SJCRH30 (cell line): ENCODE results near the gene BCAS3. TPM values are rescaled to one million over a fixed set of nuclear protein-coding genes. Genes with fewer than 3 reads are reported as not detected.
"Not testable (repeated sequence)": the region's sequence is repeated elsewhere in the genome, so short reads cannot be mapped to it uniquely, and the experiment has no call there.

Source experiments
- DNase-seq, 2 experiments: peaks; one replicate each; pipeline ENCODE4 v3.0.0-alpha.2; 2015 to 2020
- H3K27ac ChIP-seq: fragments of 250-450 bp; sonication (Bioruptor Pico); 2 replicates; pipeline ENCODE4 v1.5.1; 2020; ENCODE audit warnings: mild to moderate bottlenecking, moderate library complexity
- H3K27me3 ChIP-seq: fragments of 250-450 bp; sonication (Bioruptor Pico); 2 replicates; pipeline ENCODE4 v1.5.1; 2020; ENCODE audit warnings: mild to moderate bottlenecking, moderate library complexity
- H3K36me3 ChIP-seq: fragments of 250-450 bp; sonication (Bioruptor Pico); 2 replicates; pipeline ENCODE4 v1.5.1; 2020; ENCODE audit warnings: mild to moderate bottlenecking, moderate library complexity
- H3K4me1 ChIP-seq: fragments of 250-450 bp; sonication (Bioruptor Pico); 2 replicates; pipeline ENCODE4 v1.5.1; 2020; ENCODE audit warnings: mild to moderate bottlenecking, moderate library complexity
- H3K4me3 ChIP-seq: fragments of 250-450 bp; sonication (Bioruptor Pico); 2 replicates; pipeline ENCODE4 v1.5.1; 2020; ENCODE audit warnings: mild to moderate bottlenecking, moderate library complexity
- H3K9me3 ChIP-seq: fragments of 250-450 bp; sonication (Bioruptor Pico); replicated peaks from 2 replicates; pipeline ENCODE4 v1.5.1; 2020; ENCODE audit warnings: mild to moderate bottlenecking, moderate library complexity
- total RNA-seq: library from RNA; depleted of rRNA; stranded (reverse); fragments of >200 nt; shearing (Covaris generic); gene quantifications from 2 replicates; pipeline ENCODE4 v1.2.3, GENCODE V29; 2014

Gene BCAS3
- total RNA-seq, 1 experiment from 2014 or later = 11.6 TPM

GRCh38 chr17:60745544-60745943, 67.9 kb downstream of the BCAS3 start:
- Histone ChIP-seq H3K4me1 (peaks cover 4% of the 10 kb centered on the region; the same call in 1 of the 2 replicates), H3K4me3 (no peak overlapping the region), H3K27me3 (no peaks in the 10 kb centered on the region), H3K27ac (no peak overlapping the region), H3K36me3 (no peaks in the 10 kb centered on the region), H3K9me3 (no peaks in the 10 kb centered on the region)
- no peak for DNase-seq

- Histone ChIP-seq H3K9me3 (no peaks in the 10 kb centered on the region), H3K27me3 (no peaks in the 10 kb centered on the region), H3K4me1 (peaks cover 4% of the 10 kb centered on the region; the same call in 1 of the 2 replicates), H3K36me3 (no peaks in the 10 kb centered on the region), H3K27ac (no peak overlapping the region), H3K4me3 (no peak overlapping the region)
- no peak for DNase-seq
These were observed 69.6 kb downstream of the BCAS3 start for GRCh38 chr17:60747069-60747808.

GRCh38 chr17:60748204-60748603, 70.6 kb downstream of the BCAS3 start:
- H3K36me3 ChIP-seq = no peaks in the 10 kb centered on the region
- H3K27me3 ChIP-seq = no peaks in the 10 kb centered on the region
- DNase-seq = no peak
- no peak overlapping the region for H3K4me3 ChIP-seq
- peaks cover 4% of the 10 kb centered on the region; the same call in 1 of the 2 replicates for H3K4me1 ChIP-seq
- H3K9me3 ChIP-seq = no peaks in the 10 kb centered on the region
- no peak overlapping the region for H3K27ac ChIP-seq

GRCh38 chr17:60749050-60749449, 71.4 kb downstream of the BCAS3 start:
- H3K4me1 ChIP-seq = peaks cover 4% of the 10 kb centered on the region; the same call in 1 of the 2 replicates
- H3K27ac ChIP-seq = no peak overlapping the region
- no peak for DNase-seq
- H3K4me3 ChIP-seq = no peak overlapping the region
- H3K36me3 ChIP-seq = no peaks in the 10 kb centered on the region
- H3K9me3 ChIP-seq = no peaks in the 10 kb centered on the region
- H3K27me3 ChIP-seq = no peaks in the 10 kb centered on the region

- Histone ChIP-seq H3K4me3 (no peak overlapping the region), H3K9me3 (no peaks in the 10 kb centered on the region), H3K27me3 (no peaks in the 10 kb centered on the region), H3K4me1 (no peaks in the 10 kb centered on the region; the same call in 1 of the 2 replicates), H3K36me3 (no peaks in the 10 kb centered on the region), H3K27ac (no peak overlapping the region)
- no peak for DNase-seq
These were observed 72.1 kb downstream of the BCAS3 start for GRCh38 chr17:60749708-60750107.

GRCh38 chr17:60750640-60751039, 73.0 kb downstream of the BCAS3 start:
- no peaks in the 10 kb centered on the region for H3K27me3 ChIP-seq
- no peaks in the 10 kb centered on the region for H3K9me3 ChIP-seq
- no peaks in the 10 kb centered on the region for H3K36me3 ChIP-seq
- H3K4me1 ChIP-seq = no peaks in the 10 kb centered on the region
- DNase-seq = no peak
- H3K4me3 ChIP-seq = no peak overlapping the region
- no peak overlapping the region for H3K27ac ChIP-seq

- no peaks in the 10 kb centered on the region for H3K9me3 ChIP-seq
- no peak overlapping the region for H3K4me3 ChIP-seq
- H3K27me3 ChIP-seq = no peaks in the 10 kb centered on the region
- no peak overlapping the region for H3K27ac ChIP-seq
- DNase-seq = no peak
- H3K4me1 ChIP-seq = no peaks in the 10 kb centered on the region
- no peaks in the 10 kb centered on the region for H3K36me3 ChIP-seq
These were observed 74.2 kb downstream of the BCAS3 start for GRCh38 chr17:60751884-60752283.

- H3K27ac ChIP-seq = no peak overlapping the region
- no peaks in the 10 kb centered on the region for H3K4me1 ChIP-seq
- no peaks in the 10 kb centered on the region for H3K36me3 ChIP-seq
- H3K27me3 ChIP-seq = no peaks in the 10 kb centered on the region
- DNase-seq = no peak
- H3K4me3 ChIP-seq = no peak overlapping the region
- no peaks in the 10 kb centered on the region for H3K9me3 ChIP-seq
These were observed 75.4 kb downstream of the BCAS3 start for GRCh38 chr17:60752873-60753577.

GRCh38 chr17:60754057-60754604, 76.5 kb downstream of the BCAS3 start:
- no peak for DNase-seq
- Histone ChIP-seq H3K4me1 (no peaks in the 10 kb centered on the region), H3K9me3 (no peaks in the 10 kb centered on the region), H3K27ac (no peak overlapping the region), H3K27me3 (no peaks in the 10 kb centered on the region), H3K36me3 (no peaks in the 10 kb centered on the region), H3K4me3 (no peak overlapping the region)

GRCh38 chr17:60756798-60757197, 79.1 kb downstream of the BCAS3 start:
- DNase-seq = not testable (repeated sequence)

GRCh38 chr17:60757437-60757836, 79.8 kb downstream of the BCAS3 start:
- no peaks in the 10 kb centered on the region for H3K27me3 ChIP-seq
- no peaks in the 10 kb centered on the region for H3K9me3 ChIP-seq
- no peak for DNase-seq

More at GRCh38 chr17:60756798-60757197, 79.1 kb downstream of the BCAS3 start:
- H3K4me3 ChIP-seq, H3K36me3 ChIP-seq, H3K27ac ChIP-seq, H3K9me3 ChIP-seq, H3K27me3 ChIP-seq, H3K4me1 ChIP-seq: not testable (repeated sequence)

GRCh38 chr17:60759756-60760155, 82.1 kb downstream of the BCAS3 start:
- Histone ChIP-seq H3K4me1 (no peaks in the 10 kb centered on the region), H3K4me3 (no peak overlapping the region), H3K27ac (no peak overlapping the region), H3K9me3 (no peaks in the 10 kb centered on the region), H3K36me3 (no peaks in the 10 kb centered on the region), H3K27me3 (no peaks in the 10 kb centered on the region)
- no peak for DNase-seq

More at GRCh38 chr17:60757437-60757836, 79.8 kb downstream of the BCAS3 start:
- no peak overlapping the region for H3K27ac ChIP-seq
- H3K4me3 ChIP-seq = no peak overlapping the region
- H3K4me1 ChIP-seq = no peaks in the 10 kb centered on the region
- H3K36me3 ChIP-seq = no peaks in the 10 kb centered on the region

GRCh38 chr17:60761301-60761700, 83.7 kb downstream of the BCAS3 start:
- H3K27me3 ChIP-seq, H3K4me3 ChIP-seq, H3K36me3 ChIP-seq, H3K9me3 ChIP-seq, H3K27ac ChIP-seq, DNase-seq, H3K4me1 ChIP-seq: not testable (repeated sequence)

GRCh38 chr17:60766778-60767190, 89.1 kb downstream of the BCAS3 start:
- no peaks in the 10 kb centered on the region for H3K4me1 ChIP-seq
- no peak overlapping the region for H3K4me3 ChIP-seq
- H3K36me3 ChIP-seq = no peaks in the 10 kb centered on the region
- no peak overlapping the region for H3K27ac ChIP-seq
- no peaks in the 10 kb centered on the region for H3K9me3 ChIP-seq
- DNase-seq = no peak
- H3K27me3 ChIP-seq = no peaks in the 10 kb centered on the region

- Histone ChIP-seq H3K27me3 (no peaks in the 10 kb centered on the region), H3K4me3 (no peak overlapping the region), H3K36me3 (no peaks in the 10 kb centered on the region), H3K4me1 (no peaks in the 10 kb centered on the region), H3K27ac (no peak overlapping the region), H3K9me3 (no peaks in the 10 kb centered on the region)
- no peak for DNase-seq
These were observed 90.2 kb downstream of the BCAS3 start for GRCh38 chr17:60767744-60768308.
